C4-2B (cell line): ENCODE data around the gene DDX60.

ENCODE experiments used
- CTCF ChIP-seq: fragments of 450-650 bp; conservative IDR thresholded peaks from 2 replicates; pipeline ENCODE4 v1.5.1; 2017; ENCODE audit warnings: mild to moderate bottlenecking
- ZFX ChIP-seq: fragments of 450-650 bp; IDR thresholded peaks from 2 replicates; pipeline ENCODE4 v1.6.1; 2017

- TF ChIP-seq CTCF (no peak), ZFX (no peak)
Measured at GRCh38 chr4:168208957-168209614, 109.5 kb downstream of the DDX60 start.
